Neural progenitor cell (in vitro differentiated cells): Measurements from ENCODE around the gene EFCAB6.

Experiments
- EZH2 ChIP-seq: fragments of 200-600 bp; sonication (generic); IDR thresholded peaks from 2 replicates; pipeline ENCODE4 v1.6.1; 2017; ENCODE audit warnings: antibody characterized with exemption, mild to moderate bottlenecking, moderate library complexity
- EZH2phosphoT487 ChIP-seq: fragments of 200-600 bp; sonication (generic); IDR thresholded peaks from 2 replicates; pipeline ENCODE4 v1.6.1; 2017; ENCODE audit warnings: antibody characterized with exemption
- TF ChIP-seq, protein P1 (sequence below): fragments of 200-600 bp; sonication (generic); IDR thresholded peaks from 2 replicates; pipeline ENCODE4 v1.5.1; 2017; ENCODE audit warnings: antibody characterized with exemption, mild to moderate bottlenecking

DNA sequence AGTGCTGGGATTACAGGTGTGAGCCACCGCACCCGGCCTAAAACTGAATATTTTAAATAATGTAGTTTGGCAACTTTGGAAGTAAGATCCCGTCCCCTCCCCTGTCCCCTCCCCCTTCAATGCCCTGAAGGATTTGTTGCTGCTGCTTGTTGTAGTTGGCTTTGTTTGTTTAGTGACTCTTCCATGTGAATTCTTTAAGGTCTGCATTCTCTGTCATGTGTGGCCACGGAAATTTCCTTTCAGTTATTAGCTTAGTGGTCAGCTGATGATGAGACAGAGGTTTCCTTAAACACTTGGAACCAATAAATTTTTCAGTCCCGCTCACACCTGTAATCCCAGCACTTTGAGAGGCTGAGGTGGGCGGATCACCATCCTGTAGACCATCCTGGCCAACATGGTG is 290.4 kb downstream of the EFCAB6 start:
- TF ChIP-seq, protein P1, sequence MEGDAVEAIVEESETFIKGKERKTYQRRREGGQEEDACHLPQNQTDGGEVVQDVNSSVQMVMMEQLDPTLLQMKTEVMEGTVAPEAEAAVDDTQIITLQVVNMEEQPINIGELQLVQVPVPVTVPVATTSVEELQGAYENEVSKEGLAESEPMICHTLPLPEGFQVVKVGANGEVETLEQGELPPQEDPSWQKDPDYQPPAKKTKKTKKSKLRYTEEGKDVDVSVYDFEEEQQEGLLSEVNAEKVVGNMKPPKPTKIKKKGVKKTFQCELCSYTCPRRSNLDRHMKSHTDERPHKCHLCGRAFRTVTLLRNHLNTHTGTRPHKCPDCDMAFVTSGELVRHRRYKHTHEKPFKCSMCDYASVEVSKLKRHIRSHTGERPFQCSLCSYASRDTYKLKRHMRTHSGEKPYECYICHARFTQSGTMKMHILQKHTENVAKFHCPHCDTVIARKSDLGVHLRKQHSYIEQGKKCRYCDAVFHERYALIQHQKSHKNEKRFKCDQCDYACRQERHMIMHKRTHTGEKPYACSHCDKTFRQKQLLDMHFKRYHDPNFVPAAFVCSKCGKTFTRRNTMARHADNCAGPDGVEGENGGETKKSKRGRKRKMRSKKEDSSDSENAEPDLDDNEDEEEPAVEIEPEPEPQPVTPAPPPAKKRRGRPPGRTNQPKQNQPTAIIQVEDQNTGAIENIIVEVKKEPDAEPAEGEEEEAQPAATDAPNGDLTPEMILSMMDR, result no peak
- TF ChIP-seq EZH2phosphoT487, result no peak
- TF ChIP-seq EZH2, result no peak
